GM19395 (cell line): ENCODE measurements around the gene GRID2.

ENCODE experiments used
- ATAC-seq: cut with Tn5 transposase; IDR thresholded peaks from one replicate; pipeline ENCODE4 v1.9.1; 2021; ENCODE audit warnings: mild to moderate bottlenecking, moderate library complexity; ENCODE audit not compliant: unreplicated experiment

GRID2 gene

DNA sequence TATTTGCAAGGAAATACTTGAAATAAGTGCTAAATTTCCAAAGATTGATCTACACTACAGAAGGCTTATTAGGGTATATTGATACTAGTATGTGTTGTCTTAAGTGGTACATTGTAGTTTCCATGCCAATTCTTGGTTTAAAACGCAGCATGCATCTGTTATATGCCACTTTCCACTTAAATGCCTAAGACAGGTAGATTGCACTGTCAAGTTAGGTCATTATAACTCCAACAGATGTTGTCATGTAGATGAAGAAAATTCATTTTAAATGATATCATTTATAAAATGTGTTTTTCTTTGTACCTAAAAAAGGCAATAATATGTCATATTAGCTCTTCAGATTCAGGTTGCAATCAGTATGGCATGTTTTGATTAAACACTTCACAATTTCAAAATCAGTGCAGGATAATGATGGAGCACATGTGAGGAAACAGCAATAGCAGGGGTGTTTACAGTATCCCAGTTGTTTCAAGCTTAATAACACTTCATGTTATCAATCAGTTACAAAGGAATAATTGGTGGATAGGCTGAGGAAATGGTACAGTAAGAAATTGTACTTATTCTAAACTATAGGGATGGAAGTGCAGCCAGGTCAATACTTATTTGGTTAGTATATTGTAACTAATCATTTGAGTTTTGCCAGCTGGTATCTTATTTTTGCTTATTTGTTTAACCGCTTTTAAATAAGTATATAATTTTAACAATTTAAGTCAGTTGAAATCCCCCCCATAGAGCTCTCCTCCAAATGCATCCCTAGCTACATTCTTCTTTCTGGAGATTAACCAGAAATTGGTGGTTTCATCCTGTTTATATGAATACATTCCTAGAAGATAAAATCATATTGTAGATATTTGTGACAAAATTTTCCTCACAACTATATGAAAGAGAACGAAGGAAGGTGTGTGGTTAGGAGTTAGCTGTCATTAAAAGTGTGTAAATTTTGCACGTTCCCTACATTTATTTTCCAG, 1070.4 kb downstream of the GRID2 start:
- ATAC-seq, result no peak

DNA sequence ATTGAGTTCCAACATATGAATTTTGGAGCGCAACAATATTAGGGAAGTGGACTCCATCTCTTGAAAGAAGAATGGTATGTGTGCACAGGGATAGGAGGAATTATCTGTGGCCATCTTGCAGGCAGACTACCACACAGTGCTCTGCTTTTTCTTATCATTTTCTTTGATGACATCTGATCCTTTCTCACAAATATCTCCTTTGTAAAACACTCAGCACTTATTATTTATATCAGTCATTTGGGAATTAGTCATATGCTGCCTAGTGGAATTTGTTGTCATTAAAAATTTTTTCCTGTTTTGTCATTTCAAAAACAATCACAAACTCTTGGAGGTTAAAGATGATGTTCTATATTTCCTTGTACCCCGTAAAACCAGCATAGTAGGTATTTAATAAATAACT, 1080.5 kb downstream of the GRID2 start:
- ATAC-seq, result no peak

GRCh38 chr4:93384887-93385286, 1081.1 kb downstream of the GRID2 start:
- ATAC-seq, result no peak

DNA sequence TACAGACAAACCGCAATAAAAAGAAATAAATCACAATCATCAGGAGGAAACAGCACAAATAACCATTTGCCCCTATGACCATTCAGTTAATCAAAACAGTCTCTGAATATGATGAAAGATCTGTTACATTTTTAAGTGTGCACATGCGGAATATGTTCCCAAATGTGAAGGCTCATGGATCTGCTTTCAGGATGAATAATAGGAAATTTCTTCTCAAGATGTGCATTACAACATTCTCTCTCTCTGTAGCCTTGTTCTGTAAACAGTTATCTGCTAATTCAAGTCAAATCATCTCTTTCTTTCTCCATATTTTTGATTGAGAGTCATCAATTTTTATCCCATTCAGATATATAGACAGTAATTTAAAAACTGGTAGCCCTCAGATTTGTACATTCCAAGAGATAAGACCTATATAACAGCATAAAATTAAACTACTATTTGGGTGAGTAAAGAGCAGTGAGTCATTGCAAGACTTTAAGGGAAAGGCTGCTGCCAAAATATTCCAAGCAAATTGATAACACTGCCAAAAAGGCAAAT, 1090.8 kb downstream of the GRID2 start:
- ATAC-seq, result no peak

DNA sequence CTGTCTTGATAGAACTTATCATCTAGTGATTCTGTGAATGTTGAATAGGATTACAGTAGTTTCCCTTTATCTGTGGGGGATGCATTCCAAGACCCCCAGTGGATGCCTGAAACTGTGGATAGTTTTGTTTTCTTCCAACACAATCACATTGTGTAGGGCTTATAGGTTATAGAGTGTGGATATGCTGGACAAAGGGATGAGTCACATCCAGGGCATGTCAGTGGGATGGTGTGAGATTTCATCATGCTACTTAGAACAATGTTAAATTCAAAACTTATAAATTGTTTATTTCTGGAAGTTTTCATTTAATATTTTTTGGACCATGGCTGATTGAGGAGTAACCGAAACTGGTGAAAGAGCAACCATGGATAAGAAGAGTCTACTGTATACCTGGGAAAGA, 1092.5 kb downstream of the GRID2 start:
- ATAC-seq, result no peak

GRCh38 chr4:93403571-93403970, 1099.8 kb downstream of the GRID2 start:
- ATAC-seq, result no peak

GRCh38 chr4:93407493-93408275, 1103.9 kb downstream of the GRID2 start:
- no peak for ATAC-seq

- no peak for ATAC-seq
Observed at GRCh38 chr4:93409035-93409434, 1105.3 kb downstream of the GRID2 start.

- no peak for ATAC-seq
Observed at GRCh38 chr4:93414041-93414550, 1110.3 kb downstream of the GRID2 start.

GRCh38 chr4:93416344-93417128, 1112.8 kb downstream of the GRID2 start:
- no peak for ATAC-seq

DNA sequence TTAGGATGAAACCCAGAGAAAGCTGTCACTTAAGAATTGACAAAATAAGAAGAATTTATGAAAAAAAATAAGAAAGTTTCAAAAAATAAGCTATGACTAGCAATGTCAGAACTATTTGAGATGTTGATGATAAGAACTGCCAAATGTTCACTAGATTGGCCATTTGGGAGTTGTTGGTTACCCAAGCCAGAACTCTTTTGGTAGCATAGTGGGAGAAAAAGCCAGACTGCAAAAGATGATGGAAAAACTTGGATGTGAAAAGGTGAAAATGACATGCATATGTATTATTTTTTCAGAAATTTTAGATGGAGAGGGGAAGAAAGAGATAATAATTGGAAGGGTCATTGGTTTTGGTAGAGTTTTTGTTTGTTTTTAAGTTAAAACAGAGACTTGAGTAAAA, 1127.6 kb downstream of the GRID2 start:
- no peak for ATAC-seq

DNA sequence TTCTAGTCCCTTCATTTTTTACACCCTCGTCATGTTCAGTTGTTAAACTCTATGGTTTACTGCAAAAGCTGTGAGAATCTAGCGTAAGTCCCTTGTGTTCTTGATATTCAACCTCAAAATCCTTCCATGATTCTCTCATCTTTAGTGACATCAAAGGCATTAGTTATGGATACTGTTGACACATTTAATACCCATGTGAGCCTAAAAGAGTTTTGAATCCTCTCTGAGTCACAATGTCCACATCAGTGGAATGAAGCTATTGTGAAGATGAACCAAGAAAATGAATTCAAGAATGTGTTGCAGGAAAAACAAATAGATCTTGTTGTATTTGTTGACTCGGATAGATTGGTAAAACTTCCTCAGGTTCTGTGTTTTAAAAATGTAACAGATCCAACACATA, 1130.1 kb downstream of the GRID2 start:
- ATAC-seq, result no peak

GRCh38 chr4:93436000-93436626, 1132.3 kb downstream of the GRID2 start:
- ATAC-seq, result no peak

DNA sequence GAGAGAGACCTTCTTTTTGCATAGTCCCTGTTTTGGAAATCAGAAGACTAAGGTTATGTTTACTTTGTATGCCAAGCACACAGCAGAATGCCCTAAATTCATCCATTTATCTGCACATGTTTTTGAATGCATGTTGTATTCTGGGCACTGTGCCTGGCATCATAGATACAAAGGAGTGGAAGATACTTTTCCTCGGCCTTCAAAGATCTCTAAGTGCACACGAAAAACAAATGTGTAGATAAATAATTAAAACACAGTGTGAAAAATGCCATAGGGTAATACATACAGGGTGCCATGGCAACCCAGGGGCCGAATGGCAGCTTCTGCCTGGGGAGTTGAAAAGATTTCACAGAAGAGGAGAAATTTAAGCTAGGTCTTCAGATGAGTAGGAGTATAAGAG, 1134.2 kb downstream of the GRID2 start:
- no peak for ATAC-seq

GRCh38 chr4:93444860-93445259, 1141.1 kb downstream of the GRID2 start:
- ATAC-seq, result no peak

- no peak for ATAC-seq
Observed at GRCh38 chr4:93446038-93446437, 1142.3 kb downstream of the GRID2 start.

DNA sequence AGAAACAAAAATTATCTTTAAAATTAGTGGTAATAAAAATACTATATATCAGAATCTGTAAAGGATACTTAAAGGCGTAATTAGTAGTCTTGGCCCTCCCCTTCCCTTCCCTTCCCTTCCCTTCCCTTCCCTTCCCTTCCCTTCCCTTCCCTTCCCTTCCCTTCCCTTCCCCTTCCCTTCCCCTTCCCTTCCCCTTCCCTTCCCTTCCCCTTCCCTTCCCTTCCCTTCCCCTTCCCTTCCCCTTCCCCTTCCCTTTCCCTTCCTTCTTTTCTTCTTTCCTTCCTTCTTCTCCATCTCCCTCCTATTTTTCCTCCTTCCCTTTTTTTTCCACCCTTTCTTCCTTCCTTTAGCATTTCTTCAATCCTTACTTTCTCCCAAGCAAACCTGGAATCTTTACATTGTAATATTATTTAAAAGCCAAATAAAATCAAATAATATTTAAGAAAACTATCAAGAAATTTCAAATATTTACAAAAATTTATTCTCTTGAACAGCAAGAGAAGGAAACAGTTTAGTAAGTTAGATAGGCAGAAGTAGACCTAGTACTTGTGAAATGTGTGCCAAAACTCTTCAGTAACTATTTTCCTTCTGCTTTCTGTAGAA, 1145.0 kb downstream of the GRID2 start:
- ATAC-seq, result no peak

- ATAC-seq, result no peak
Observed at GRCh38 chr4:93451954-93452353, 1148.2 kb downstream of the GRID2 start.

DNA sequence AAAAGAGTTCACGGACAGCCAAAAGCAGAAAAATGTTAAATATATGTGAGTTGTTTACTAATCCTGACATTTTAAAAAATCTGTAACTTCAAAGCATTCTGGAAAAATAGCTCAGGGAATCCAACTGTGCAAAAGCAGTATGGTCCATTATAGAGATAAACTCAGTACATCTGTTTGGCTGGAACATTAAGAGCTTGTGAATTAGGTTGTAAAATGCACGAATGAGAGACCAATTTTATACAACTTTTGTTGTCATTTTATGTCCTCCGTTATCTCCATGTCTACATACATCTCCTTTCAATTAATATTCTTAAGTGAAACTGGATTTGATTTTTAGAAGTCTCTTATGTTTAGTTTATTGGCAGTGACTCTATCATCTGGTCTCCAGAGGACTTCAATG, 1157.8 kb downstream of the GRID2 start:
- ATAC-seq, result no peak

- ATAC-seq, result no peak
Observed at GRCh38 chr4:93466446-93466845, 1162.7 kb downstream of the GRID2 start.
